ENCODE data around the gene RABEP2.
"Not testable (repeated sequence)": the region's sequence is repeated elsewhere in the genome, so short reads cannot be mapped to it uniquely, and the experiment has no call there.

RABEP2 gene

GRCh38 chr16:28903344-28904042 is 21.5 kb downstream of the RABEP2 start:
- no peak for DNase-seq

- DNase-seq = no peak
These were observed 22.1 kb downstream of the RABEP2 start for GRCh38 chr16:28902909-28903308.

- no peak for DNase-seq
These were observed 23.2 kb downstream of the RABEP2 start for GRCh38 chr16:28901862-28902261.

- DNase-seq = no peak
These were observed 24.4 kb downstream of the RABEP2 start for GRCh38 chr16:28900601-28901000.

GRCh38 chr16:28899882-28900590 is 25.0 kb downstream of the RABEP2 start:
- DNase-seq = no peak

- DNase-seq = no peak
These were observed 26.1 kb downstream of the RABEP2 start for GRCh38 chr16:28898942-28899341.

- no peak for DNase-seq
These were observed 26.8 kb downstream of the RABEP2 start for GRCh38 chr16:28898266-28898665.

GRCh38 chr16:28897826-28898225 is 27.2 kb downstream of the RABEP2 start:
- no peak for DNase-seq

GRCh38 chr16:28895609-28896008 is 29.4 kb downstream of the RABEP2 start:
- no peak for DNase-seq

GRCh38 chr16:28893291-28893690 is 31.7 kb downstream of the RABEP2 start:
- no peak for DNase-seq

- no peak for DNase-seq
These were observed 32.8 kb downstream of the RABEP2 start for GRCh38 chr16:28891964-28892890.

- DNase-seq = not testable (repeated sequence)
These were observed 34.7 kb downstream of the RABEP2 start for GRCh38 chr16:28890355-28890754.

GRCh38 chr16:28886945-28887344 is 38.1 kb downstream of the RABEP2 start:
- no peak for DNase-seq

- no peak for DNase-seq
These were observed 41.0 kb downstream of the RABEP2 start for GRCh38 chr16:28884045-28884444.

GRCh38 chr16:28883221-28883996 is 41.6 kb downstream of the RABEP2 start:
- DNase-seq = no peak

- no peak for DNase-seq
These were observed 42.4 kb downstream of the RABEP2 start for GRCh38 chr16:28882551-28883160.

GRCh38 chr16:28881565-28881964 is 43.5 kb downstream of the RABEP2 start:
- DNase-seq = not testable (repeated sequence)

- no peak for DNase-seq
These were observed 44.1 kb downstream of the RABEP2 start for GRCh38 chr16:28880955-28881354.

- no peak for DNase-seq
These were observed 44.5 kb downstream of the RABEP2 start for GRCh38 chr16:28880589-28880915.

- DNase-seq = peak; percentile 92
These were observed 45.0 kb downstream of the RABEP2 start for GRCh38 chr16:28879841-28880588.

GRCh38 chr16:28879261-28879840 is 45.7 kb downstream of the RABEP2 start:
- DNase-seq = no peak

Measured in NCI-H2227 treated with DMSO at 0.1 percent for 48 hours (cell line).